HTERT RPE-1 (cell line): Measurements from ENCODE around the gene MRC2.
"Not testable (repeated sequence)": the region's sequence is repeated elsewhere in the genome, so short reads cannot be mapped to it uniquely, and the experiment has no call there.

ENCODE experiments used
- in situ Hi-C: fragments of 300-500 bp; cut with MboI; formaldehyde crosslinking; loops from 4 replicates; pipeline ENCODE4 v1.14.3; 2020; ENCODE audit warnings: low sequenced_read_pairs

Gene MRC2

DNA sequence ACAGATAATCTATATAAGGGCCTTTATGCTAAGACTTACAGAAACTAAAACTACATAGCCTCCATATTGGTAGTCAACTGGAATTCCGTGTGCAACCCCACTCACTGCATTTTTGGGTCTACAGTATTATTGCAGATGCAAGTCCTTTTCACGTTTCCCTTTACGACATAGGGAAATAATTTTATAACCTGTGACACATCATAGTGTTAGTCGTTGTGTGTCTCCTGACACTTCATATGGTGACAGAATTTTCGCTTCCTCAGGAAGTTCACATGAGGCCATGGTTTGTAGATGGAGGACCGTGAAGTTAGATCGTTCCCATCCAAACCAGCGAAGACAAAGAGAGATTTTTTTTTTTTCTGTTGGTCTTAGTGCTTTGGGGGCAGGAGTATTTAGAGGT is 15.7 kb upstream of the MRC2 start:
- in situ Hi-C loops = no loop called here

DNA sequence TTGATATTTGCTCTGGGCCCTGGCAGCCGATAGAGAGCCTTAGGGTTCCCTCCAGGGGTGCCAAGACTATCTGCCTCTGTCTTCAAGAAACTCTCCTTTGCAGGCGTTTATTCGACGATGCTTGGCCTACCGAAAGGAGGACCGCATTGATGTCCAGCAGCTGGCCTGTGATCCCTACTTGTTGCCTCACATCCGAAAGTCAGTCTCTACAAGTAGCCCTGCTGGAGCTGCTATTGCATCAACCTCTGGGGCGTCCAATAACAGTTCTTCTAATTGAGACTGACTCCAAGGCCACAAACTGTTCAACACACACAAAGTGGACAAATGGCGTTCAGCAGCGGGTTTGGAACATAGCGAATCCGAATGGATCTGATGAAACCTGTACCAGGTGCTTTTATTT is 15.2 kb upstream of the MRC2 start:
- in situ Hi-C loops = not testable (repeated sequence)

DNA sequence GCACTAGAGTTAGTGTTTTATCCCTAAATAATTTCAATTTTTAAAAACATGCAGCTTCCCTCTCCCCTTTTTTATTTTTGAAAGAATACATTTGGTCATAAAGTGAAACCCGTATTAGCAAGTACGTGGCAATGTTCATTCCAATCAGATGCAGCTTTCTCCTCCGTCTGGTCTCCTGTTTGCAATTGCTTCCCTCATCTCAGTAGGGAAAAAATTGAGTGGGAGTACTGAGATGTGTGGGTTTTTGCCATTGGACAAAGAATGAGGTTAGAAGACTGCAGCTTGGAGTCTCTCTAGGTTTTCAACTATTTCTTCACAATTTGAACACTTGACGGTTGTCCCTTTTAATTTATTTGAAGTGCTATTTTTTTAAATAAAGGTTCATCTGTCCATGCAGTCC is 14.4 kb upstream of the MRC2 start:
- in situ Hi-C loops = not testable (repeated sequence)

DNA sequence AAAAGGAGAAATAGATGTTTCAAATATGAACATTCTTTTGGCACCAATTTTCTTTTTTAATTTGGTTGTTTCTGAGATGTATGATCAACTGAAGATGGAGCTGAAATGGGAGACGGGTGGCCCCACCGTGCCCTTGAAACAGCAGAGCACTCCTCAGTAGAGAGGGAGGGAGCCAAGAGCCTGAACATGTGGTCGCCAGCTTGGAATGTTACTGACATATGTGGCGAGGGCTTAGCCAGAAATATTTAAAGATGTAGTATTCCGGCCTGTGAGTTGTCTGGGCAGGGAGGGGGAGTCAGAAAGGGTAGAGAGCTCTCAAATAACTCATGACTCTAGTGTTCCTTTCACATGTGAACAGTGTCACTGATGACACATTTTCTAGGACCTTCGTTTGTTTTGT is 13.3 kb upstream of the MRC2 start:
- in situ Hi-C loops = no loop called here

DNA sequence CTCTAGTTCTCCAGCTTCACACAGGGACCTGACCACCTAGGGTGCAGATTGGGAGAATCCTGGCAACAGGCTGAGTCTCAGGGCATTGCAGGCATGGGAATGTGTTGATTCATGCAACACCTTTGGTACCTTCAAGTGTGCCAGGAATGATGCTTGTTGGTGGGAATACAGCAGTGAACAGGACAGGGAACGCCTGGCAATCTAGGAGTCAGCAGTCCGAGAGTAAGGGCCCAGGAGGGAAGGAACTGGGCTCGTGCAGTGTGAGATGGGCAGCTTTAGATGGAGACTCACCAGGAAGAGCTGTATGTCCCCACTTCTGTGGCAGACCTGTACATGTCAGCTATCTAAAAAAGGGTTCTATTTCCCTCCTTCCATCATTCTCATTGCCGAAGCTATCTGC is 12.0 kb upstream of the MRC2 start:
- in situ Hi-C loops = no loop called here

DNA sequence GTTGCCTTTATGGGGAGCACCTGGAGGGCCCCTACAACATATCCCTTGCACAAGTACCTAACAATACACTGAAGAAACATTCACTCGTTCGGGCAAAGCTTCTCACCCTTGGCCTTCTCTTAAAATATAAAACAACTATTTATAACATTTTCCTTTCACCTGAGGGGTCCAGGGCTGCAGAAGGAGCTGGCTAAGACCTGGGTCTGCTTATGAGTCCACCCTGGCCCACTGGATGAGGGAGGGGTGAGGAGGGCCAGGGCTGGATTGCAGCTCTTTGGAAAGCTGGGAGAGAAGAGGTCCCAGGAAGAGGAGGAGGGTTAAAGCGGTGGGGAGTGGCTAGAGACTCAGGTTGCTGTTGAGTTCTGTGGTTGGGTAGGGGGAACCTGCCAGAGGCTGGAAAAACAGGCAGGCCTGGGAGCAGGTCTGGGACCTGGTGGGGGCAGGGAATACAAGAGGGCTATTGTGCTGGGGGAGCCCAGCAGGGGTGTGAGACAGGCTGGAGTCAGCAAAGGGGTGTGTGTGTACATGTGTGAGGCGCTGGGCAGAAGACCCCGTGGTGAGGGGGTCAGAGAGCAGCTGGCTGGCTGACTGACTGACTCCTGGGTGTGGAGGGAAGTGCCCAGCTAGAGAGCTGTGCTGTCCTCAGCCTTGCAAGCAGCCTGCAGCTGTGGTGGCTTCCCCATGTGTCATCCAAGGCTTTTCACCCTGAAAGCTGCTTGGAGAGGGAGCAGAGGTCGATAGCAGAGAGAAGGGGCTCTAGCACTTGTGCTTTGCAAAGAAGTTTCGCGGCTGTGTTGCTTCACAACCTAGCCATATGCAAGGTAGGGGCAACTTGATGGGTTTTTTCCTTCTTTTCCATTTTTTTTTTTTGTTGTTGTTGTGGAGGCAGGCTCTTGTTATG is 10.2 kb upstream of the MRC2 start:
- in situ Hi-C loops = no loop called here

DNA sequence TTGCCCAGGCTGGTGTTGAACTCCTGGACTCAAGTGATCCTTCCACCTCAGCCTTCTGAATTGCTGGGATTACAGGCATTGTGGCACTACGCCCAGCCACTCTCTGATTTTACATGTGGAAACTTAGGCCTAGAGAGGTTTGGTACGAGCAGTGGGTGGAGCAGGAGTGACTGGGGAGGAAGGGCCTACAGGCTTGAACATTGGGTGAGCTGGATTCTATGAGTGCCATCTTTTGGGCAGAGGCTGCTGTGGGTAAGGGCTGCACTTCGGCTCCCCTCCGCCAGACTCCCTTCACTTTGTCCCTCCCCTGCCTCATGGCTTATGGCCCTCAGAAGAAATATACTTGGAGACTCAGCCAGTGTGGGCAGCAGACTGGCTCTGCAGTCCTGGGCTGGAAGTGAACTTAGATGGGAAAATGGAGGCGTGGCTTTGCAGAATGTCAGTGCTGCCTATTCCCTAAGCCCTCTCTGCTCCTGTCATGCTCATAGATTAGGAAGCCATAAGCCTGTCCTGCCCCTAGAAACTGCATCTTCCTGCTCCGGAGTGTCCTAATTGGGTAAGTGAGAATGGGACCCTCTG is 9.5 kb upstream of the MRC2 start:
- in situ Hi-C loops = no loop called here

DNA sequence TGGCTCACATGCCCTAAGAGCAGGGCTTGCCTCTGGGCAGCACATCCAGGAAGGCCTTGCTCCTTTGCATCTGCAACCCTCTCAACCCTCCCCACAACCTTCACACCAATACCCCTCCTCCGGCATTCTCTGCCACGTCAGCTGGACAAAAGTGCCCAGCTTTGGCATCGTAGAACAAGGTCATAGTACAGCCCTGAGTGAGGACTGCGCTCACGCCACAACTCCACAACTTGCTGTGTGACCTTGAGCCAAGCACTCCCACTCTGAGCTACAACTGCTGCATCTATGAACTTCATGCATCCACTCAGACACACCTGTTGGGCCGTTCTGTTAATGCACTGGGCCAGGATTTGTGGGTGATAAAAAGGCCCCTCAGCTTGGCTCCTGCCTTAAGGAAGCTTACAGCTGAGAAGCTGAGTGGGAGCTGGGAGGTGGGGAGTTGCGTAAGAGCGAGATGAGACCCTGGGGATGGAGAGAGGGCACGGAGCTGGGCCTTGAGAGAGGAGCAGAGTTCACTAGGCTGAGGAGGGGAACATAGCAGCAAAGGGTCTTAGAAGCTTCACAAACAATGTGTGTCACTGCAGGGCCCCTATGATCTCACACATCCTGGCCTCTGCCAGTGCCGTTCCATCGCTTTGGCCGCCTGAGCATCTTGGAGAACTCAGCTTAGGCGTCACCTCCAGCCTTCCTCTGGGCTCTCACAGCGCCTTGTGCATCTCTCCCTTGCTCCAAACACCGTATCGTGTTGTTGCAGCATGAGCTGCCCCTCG is 8.6 kb upstream of the MRC2 start:
- in situ Hi-C loops = no loop called here

DNA sequence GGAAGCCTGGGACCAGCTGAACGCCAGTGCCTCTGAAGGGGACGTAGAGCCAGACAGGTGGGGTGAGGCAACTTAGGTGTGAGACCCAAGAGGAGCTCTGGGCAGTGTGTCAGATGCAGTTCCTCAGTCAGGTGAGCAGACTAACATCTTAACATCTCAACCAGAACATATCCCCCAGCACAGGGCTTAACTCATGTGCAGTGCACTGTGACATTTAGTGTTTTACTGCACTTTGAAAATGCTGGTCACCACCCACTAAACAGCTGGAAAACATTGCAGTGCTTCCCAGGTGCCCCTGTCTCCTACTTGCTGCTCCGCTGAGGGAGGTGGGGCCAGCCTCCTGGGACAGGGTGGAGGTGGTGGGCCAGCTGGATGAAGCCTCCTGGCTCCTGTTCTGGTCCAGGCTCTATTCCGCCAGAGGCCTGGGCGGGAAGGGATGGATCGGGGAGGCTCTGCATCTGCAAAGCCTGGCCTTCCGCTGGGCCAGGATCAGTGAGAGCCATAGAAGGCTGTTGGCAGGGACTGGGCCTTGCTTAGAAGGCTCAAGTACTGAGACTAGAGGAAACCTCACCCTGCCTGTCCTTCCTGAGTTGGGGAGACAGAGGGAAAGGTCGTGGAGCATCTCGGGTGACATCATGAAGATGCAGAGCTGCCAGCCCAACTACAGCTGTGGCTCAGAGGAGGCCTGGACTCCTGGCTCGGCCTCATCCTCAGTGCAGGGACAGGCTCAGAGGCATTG is 7.9 kb upstream of the MRC2 start:
- in situ Hi-C loops = no loop called here

DNA sequence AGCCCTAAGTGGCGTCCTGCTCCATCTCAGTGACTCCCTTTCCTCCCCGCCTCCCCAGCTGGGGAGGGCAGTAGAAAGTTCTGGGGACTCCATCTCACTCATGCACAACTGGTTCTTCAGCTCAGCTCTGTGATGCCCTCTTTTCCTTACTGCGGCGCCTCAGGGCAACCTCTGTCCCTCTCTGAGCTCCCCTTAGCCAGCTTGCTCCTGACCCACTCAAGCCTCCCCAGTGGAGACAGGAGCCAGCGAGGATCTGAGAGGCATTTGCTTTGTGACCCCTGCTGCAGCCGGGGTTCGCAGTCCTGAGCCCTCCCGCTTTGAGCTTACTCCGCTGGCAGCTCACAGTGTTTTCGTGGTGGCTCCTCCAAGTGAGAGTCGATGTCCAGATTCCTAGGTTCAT is 6.2 kb upstream of the MRC2 start:
- in situ Hi-C loops = no loop called here

DNA sequence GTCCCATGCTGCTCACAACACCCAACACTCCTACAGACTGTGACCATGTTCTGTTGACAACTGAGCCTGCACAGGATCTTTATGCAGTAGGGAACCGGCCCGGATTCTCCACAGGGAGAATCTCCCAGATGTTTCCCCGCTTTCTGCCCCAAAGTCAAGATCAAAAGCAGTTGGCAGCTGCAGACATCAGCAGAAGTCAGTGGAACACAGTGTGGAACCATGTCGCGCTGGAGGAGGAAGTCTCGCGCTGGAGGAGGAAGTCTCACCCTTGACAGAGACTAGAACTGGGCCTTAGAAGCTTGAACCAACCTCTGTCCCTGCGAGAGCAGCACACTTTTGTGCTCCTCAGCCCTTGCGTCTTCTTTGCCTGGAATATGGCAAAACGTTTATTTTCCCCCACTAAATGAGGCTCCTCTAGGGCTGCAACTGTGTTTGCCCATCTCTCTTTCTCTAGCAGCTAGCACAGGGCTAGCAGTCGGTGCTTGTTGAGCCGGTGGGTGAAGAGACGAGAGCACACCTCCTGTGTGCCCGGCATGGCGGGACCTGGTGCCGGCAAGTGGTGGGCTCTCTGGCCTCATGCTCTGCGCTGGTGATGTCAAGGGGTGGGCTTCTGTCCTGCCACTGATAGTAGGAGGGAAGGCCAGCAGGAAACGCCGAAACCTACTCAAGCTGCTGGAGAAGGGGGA is 2.1 kb upstream of the MRC2 start:
- in situ Hi-C loops = no loop called here

DNA sequence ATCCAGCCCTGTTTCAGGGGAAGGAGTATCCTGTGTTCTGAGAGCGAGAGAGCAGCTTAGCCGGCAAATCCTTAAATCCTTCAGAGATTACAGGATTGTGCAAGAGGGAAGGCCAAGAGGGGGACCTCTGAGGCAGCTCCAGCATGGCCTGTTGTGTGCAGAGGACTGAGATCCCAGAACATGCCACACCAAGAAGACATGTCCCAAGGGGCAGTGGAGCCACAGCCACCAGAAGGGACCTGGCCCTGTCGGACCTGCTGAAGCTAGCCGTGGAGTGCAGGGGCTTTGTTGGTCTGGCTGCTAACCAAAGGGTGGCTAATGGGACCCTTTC is 1.6 kb upstream of the MRC2 start:
- in situ Hi-C loops = no loop called here

DNA sequence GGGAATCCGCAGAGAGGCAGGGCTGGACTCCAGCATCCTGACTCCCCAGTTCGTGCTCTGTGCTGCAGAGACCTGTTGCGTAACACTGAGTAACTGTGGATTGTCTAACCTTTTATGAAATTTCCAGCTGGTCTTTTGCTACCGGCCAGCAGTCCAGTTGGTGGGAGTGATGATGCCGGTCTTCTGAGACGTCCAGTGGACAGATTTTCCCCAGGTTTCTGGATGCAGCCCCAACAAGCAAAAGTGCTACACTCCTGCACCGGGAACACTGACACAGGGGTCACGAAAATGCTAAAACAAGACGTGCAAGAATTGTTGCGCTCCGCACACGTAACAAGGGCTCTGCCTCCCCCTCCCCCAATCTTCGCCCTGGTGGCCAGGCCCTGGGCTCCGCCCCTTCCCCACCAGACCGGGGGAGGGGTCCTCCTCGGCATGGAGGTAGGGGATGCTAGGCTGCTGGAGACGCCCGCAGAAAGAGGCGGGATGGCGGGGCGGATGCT is 701 bp upstream of the MRC2 start:
- in situ Hi-C loops = no loop called here

DNA sequence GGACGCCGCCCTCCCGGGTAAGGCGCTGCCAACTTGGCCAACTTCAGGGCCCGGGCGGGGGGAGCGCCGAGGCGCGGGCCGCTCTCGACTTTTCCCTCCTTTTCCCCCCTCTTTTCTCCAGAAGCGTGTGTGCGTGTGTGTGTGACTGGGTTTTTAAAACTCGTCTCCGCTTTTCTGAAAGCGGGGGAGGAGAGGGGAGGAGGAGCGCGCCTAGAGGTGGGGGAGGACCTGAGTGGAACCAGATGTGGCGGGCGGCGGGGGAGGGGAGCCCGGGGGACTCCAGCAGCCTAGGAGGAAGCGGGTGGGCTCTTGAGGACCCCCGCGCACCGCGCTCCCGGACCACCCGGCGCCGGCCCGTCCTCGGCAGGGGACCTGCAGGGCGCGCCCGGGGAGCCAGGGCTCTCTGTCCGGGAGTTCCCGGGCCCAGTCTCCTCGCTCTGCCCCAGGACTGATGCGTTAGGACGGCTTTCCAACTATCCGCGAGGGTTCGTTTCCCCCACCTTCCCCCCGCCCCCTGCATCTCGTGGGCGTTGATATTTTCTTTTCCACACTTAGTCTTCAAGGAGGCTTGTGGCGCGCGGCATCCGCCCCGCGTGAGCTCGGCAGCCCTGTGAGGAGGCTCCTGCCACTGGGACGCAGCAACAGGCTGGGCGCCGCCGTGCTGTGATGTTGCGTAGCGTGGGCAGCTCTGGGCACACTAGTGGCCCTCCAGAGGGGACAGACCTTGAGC is 599 bp downstream of the MRC2 start:
- in situ Hi-C loops = no loop called here

DNA sequence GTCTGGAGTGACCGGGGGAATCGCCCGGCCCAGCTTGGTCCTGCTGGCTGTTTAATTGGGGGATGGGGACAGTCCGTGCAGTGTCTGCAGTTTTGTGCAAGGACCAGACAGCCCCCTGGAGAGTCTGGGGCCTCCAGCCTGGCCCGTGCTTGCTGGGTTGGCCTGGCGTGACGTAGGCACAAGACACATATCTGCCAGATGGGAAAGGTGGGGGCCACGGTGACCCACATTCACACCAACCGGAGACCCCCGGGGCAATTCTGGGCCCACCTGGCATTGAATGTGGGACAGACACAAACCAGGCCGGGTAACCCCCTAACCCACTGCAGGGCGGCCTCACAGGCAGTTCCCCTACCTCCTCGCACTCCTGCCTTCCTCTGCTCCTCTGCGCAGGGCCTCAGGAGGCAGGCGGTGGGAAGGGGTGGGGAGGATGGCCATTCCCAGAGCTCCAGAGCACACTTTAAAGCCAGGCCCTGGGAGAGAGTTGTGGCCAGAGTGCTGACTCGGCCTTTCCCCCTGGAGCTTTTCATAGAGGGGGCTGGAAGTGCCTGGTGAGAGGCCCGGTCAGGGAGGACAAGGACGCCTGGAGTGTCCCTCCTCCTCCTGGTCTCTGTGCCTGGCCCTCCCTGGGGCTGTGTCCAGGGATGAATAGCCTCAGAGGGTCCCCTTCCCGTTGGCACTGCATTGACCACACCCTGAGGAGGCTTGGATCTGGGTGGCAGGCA is 1.5 kb downstream of the MRC2 start:
- in situ Hi-C loops = no loop called here

DNA sequence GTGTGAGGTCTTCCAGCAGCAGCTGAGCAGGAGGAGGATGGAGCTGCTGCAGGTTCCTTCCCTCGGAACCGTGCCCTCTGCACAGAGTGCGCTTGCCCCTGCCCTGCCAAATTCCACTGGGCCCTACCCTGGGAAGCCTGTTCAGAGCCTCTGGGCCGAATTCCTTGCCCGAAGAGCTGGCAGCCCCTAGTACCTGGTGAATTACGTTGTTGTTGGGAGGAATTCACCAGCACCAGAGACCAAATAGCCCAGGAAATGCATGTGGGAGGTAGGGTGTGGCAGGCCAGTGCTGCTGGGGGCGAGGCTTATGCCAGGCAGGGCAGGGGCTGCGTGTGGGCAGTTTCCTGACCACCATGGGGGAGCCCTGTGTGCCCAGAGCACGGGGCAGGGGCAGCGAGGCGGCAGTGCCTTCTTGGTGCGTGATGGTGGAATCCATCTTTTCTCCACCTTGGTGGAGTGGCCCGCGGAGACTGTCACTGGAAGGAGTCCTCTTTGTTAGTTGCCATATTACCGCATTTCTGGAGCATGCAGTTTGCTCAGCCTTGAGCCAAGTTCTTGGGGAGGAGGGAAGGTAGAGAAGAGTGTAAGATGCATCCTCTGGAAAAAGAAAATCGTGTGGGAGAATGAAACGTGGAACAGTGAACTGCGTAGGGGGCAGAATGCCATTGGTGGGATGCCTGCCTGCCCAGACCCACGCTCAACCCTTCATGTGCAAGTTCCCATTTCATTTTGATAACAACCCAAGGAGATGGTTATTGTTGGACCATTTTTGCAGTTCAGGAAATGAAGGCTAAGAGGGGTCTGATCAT is 2.3 kb downstream of the MRC2 start:
- in situ Hi-C loops = no loop called here

DNA sequence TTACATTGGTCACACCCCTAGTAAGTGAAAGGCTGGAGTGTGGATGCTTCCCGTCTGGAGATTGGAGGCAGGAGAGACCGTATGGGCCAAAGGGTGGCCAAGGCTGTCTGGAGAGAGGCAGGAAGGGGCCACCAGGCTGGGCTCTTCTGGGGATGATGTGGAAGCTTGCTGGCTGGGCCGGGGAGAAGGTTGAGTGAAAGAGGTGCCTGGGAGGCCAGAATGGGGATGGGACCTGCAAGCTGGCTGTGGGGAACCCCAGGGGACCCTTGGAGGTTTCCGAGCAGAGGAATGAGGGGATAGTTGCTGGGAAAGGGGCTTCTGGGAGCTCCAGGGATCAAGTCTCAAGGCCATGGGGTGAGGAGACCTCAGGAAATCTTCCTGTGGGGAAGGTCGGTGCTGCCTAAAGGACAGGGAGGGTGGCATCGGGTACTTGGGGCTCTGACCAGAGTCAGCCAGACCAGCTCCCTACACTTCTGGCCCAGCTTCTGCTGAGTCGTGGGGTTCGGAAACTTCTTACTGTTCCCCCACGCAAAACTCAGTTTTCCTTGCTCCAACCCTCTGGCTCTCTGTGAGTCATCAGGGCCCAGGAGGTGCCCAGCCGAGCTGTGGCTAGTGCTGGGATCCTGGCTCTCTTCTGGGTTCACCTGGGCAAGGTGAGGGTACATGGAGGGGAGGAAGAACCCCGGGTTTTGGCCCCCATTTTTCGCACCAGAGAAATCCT is 3.1 kb downstream of the MRC2 start:
- in situ Hi-C loops = no loop called here
